ENCODE data around the gene DNAJC17. TPM values are rescaled to one million over a fixed set of nuclear protein-coding genes. Genes with fewer than 3 reads are reported as not detected.

DNAJC17 gene
- total RNA-seq, 4 donors from 2014 or later, result 7.8 to 20.5 (median 17.8) TPM

- Histone ChIP-seq H3K27me3 (peaks cover 18% of the 10 kb centered on the region), H3K4me1 (no peaks in the 10 kb centered on the region), H3K27ac (no peak overlapping the region), H3K36me3 (no peaks in the 10 kb centered on the region), H3K9me3 (no peaks in the 10 kb centered on the region), H3K4me3 (no peak overlapping the region)
- no peak for ATAC-seq
- 55% methylated on average over 1 of the region's 1 CpG; no CpG with 5 or more reads in 1 of the 2 donors for WGBS, 2 donors (ENCODE audit: low coverage in 1 of 2)
- TF ChIP-seq POLR2A (IDR thresholded peaks at IDR 0.05), result no peak
- TF ChIP-seq EP300 (IDR thresholded peaks at IDR 0.05), result no peak
- no peak for TF ChIP-seq CTCF (IDR thresholded peaks at IDR 0.05)
- TF ChIP-seq POLR2AphosphoS5 (IDR thresholded peaks at IDR 0.05), result no peak
Measured at GRCh38 chr15:40831861-40832260, 24.6 kb upstream of the DNAJC17 start.

- no peaks in the 10 kb centered on the region for H3K4me1 ChIP-seq
- no peaks in the 10 kb centered on the region for H3K9me3 ChIP-seq
- peaks cover 20% of the 10 kb centered on the region for H3K27me3 ChIP-seq
- 71 to 76% methylated on average over 2 of the region's 2 CpGs for WGBS, 2 donors (ENCODE audit: low coverage in 1 of 2)
- no peak overlapping the region for H3K27ac ChIP-seq
- TF ChIP-seq EP300 (IDR thresholded peaks at IDR 0.05) (no peak), POLR2A (IDR thresholded peaks at IDR 0.05) (no peak), POLR2AphosphoS5 (IDR thresholded peaks at IDR 0.05) (no peak), CTCF (IDR thresholded peaks at IDR 0.05) (no peak)
- no peaks in the 10 kb centered on the region for H3K36me3 ChIP-seq
- no peak overlapping the region for H3K4me3 ChIP-seq
- ATAC-seq, result no peak
Measured at GRCh38 chr15:40830884-40831283, 23.6 kb upstream of the DNAJC17 start.

GRCh38 chr15:40829115-40829514 lies 21.8 kb upstream of the DNAJC17 start:
- TF ChIP-seq POLR2AphosphoS5 (IDR thresholded peaks at IDR 0.05) (no peak), EP300 (IDR thresholded peaks at IDR 0.05) (no peak), CTCF (IDR thresholded peaks at IDR 0.05) (no peak), POLR2A (IDR thresholded peaks at IDR 0.05) (no peak)
- ATAC-seq, result no peak
- H3K4me3 ChIP-seq, result no peak overlapping the region
- H3K27me3 ChIP-seq, result peaks cover 27% of the 10 kb centered on the region
- WGBS, 2 donors (ENCODE audit: low coverage in 1 of 2), result 82 to 97% methylated on average over 3 of the region's 7 CpGs
- no peaks in the 10 kb centered on the region for H3K36me3 ChIP-seq
- H3K9me3 ChIP-seq, result no peaks in the 10 kb centered on the region
- H3K4me1 ChIP-seq, result no peaks in the 10 kb centered on the region
- H3K27ac ChIP-seq, result no peak overlapping the region

GRCh38 chr15:40828447-40829036 lies 21.3 kb upstream of the DNAJC17 start, which contains the start of gene PPP1R14D:
Gene PPP1R14D, minus strand, starts transcription at chr15:40828708. Its CDS starts 67 bp downstream, at chr15:40828641.
- no peaks in the 10 kb centered on the region for H3K4me1 ChIP-seq
- peaks cover 33% of the 10 kb centered on the region for H3K27me3 ChIP-seq
- no peaks in the 10 kb centered on the region for H3K36me3 ChIP-seq
- WGBS, 2 donors (ENCODE audit: low coverage in 1 of 2), result no CpG with 5 or more reads among the region's 6 CpGs
- no peak within 1 kb of the TSS for H3K27ac ChIP-seq
- H3K9me3 ChIP-seq, result no peaks in the 10 kb centered on the region
- H3K4me3 ChIP-seq, result no peak within 1 kb of the TSS
- TF ChIP-seq EP300 (IDR thresholded peaks at IDR 0.05) (no peak), POLR2AphosphoS5 (IDR thresholded peaks at IDR 0.05) (no peak), POLR2A (IDR thresholded peaks at IDR 0.05) (no peak), CTCF (IDR thresholded peaks at IDR 0.05) (no peak)
- no peak for ATAC-seq

- no peaks in the 10 kb centered on the region for H3K36me3 ChIP-seq
- no peaks in the 10 kb centered on the region for H3K4me1 ChIP-seq
- H3K27ac ChIP-seq, result no peak overlapping the region
- no peak for ATAC-seq
- TF ChIP-seq POLR2AphosphoS5 (IDR thresholded peaks at IDR 0.05), result no peak
- TF ChIP-seq POLR2A (IDR thresholded peaks at IDR 0.05), result no peak
- no peak for TF ChIP-seq CTCF (IDR thresholded peaks at IDR 0.05)
- TF ChIP-seq EP300 (IDR thresholded peaks at IDR 0.05), result no peak
- H3K27me3 ChIP-seq, result peaks cover 33% of the 10 kb centered on the region
- H3K4me3 ChIP-seq, result no peak overlapping the region
- WGBS, 2 donors (ENCODE audit: low coverage in 1 of 2), result 47 to 64% methylated on average over 2 to 4 of the region's 4 CpGs
- H3K9me3 ChIP-seq, result no peaks in the 10 kb centered on the region
Measured at GRCh38 chr15:40826423-40827075, 19.3 kb upstream of the DNAJC17 start.

Measured in gastroesophageal sphincter (tissue), 4 donors.